ENCODE measurements around the gene NTMT1.

- TF ChIP-seq CTCF (IDR thresholded peaks at IDR 0.05 in 2 of 3, conservative IDR thresholded peaks at IDR 0.05 in 1 of 3; ENCODE audit: control insufficient read depth in 2 of 3, extremely low read depth in 1 of 3, insufficient read depth in 1 of 3, low read depth in 3 of 3, low read length in 3 of 3) (no peak), POU2F2 (IDR thresholded peaks at IDR 0.05; ENCODE audit: borderline replicate concordance, low read depth, low read length) (no peak)
These were observed 13.8 kb upstream of the NTMT1 start for GRCh38 chr9:129612123-129612522.

Measured in GM12878 (cell line).